Parathyroid adenoma (tissue), 2 donors: Measurements from ENCODE around the gene LRRC23.
A peak's percentile ranks its signal among the peaks of the same experiment; 100 is the strongest.

Experiments
- H2AFZ ChIP-seq: fragments of 300-600 bp; sonication (generic); one replicate; pipeline ENCODE4 v1.7.0; 2017; ENCODE audit warnings: antibody characterized with exemption, mild to moderate bottlenecking
- H3K27ac ChIP-seq: fragments of 300-600 bp; sonication (generic); one replicate; pipeline ENCODE4 v1.7.0; 2017
- H3K27me3 ChIP-seq: fragments of 300-600 bp; sonication (generic); one replicate; pipeline ENCODE4 v1.7.0; 2017; ENCODE audit warnings: low read length; ENCODE audit not compliant: control insufficient read depth, insufficient read depth
- H3K36me3 ChIP-seq: fragments of 300-600 bp; sonication (generic); one replicate; pipeline ENCODE4 v1.7.0; 2017; ENCODE audit warnings: low read length; ENCODE audit not compliant: control insufficient read depth, insufficient read depth
- H3K4me1 ChIP-seq: fragments of 300-600 bp; sonication (generic); one replicate; pipeline ENCODE4 v1.7.0; 2017; ENCODE audit warnings: control low read depth
- H3K4me2 ChIP-seq: fragments of 300-600 bp; sonication (generic); one replicate; pipeline ENCODE4 v1.7.0; 2017; ENCODE audit warnings: low read length
- H3K4me3 ChIP-seq: fragments of 300-600 bp; sonication (generic); one replicate; pipeline ENCODE4 v1.7.0; 2017; ENCODE audit warnings: low read depth, low read length
- H3K79me2 ChIP-seq: fragments of 300-600 bp; sonication (generic); one replicate; pipeline ENCODE4 v1.7.0; 2017; ENCODE audit warnings: control low read depth
- H3K9ac ChIP-seq: fragments of 300-600 bp; sonication (generic); one replicate; pipeline ENCODE4 v1.7.0; 2017; ENCODE audit warnings: mild to moderate bottlenecking
- H3K9me3 ChIP-seq: fragments of 300-600 bp; sonication (generic); one replicate; pipeline ENCODE4 v1.7.0; 2017; ENCODE audit warnings: low read length; ENCODE audit not compliant: control insufficient read depth
- TF ChIP-seq, protein P1 (sequence below): fragments of 300-600 bp; sonication (generic); IDR thresholded peaks from one replicate; pipeline ENCODE4 v1.7.0; 2017; ENCODE audit warnings: antibody characterized with exemption, mild to moderate bottlenecking
- donor health status: primary hyperparathyroidism.

LRRC23 gene

GRCh38 chr12:6957741-6958608 is 53.4 kb downstream of the LRRC23 start:
- Histone ChIP-seq H3K4me3 (no peak overlapping the region), H2AFZ (no peak overlapping the region), H3K27ac (peak overlapping the region; percentile 51), H3K9me3 (no peaks in the 10 kb centered on the region), H3K36me3 (no peaks in the 10 kb centered on the region), H3K79me2 (no peaks in the 10 kb centered on the region), H3K9ac (no peak overlapping the region), H3K27me3 (no peaks in the 10 kb centered on the region), H3K4me2 (no peak overlapping the region), H3K4me1 (peaks cover 21% of the 10 kb centered on the region)
- TF ChIP-seq, protein P1, sequence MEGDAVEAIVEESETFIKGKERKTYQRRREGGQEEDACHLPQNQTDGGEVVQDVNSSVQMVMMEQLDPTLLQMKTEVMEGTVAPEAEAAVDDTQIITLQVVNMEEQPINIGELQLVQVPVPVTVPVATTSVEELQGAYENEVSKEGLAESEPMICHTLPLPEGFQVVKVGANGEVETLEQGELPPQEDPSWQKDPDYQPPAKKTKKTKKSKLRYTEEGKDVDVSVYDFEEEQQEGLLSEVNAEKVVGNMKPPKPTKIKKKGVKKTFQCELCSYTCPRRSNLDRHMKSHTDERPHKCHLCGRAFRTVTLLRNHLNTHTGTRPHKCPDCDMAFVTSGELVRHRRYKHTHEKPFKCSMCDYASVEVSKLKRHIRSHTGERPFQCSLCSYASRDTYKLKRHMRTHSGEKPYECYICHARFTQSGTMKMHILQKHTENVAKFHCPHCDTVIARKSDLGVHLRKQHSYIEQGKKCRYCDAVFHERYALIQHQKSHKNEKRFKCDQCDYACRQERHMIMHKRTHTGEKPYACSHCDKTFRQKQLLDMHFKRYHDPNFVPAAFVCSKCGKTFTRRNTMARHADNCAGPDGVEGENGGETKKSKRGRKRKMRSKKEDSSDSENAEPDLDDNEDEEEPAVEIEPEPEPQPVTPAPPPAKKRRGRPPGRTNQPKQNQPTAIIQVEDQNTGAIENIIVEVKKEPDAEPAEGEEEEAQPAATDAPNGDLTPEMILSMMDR: no peak

GRCh38 chr12:6958609-6959057 is 54.0 kb downstream of the LRRC23 start:
- TF ChIP-seq, protein P1: no peak
- Histone ChIP-seq H3K27me3 (no peaks in the 10 kb centered on the region), H3K79me2 (peaks cover 5% of the 10 kb centered on the region), H3K9me3 (no peaks in the 10 kb centered on the region), H3K4me1 (peaks cover 21% of the 10 kb centered on the region), H2AFZ (no peak overlapping the region), H3K9ac (no peak overlapping the region), H3K4me2 (no peak overlapping the region), H3K4me3 (no peak overlapping the region), H3K36me3 (no peaks in the 10 kb centered on the region), H3K27ac (peak overlapping the region; percentile 51)

DNA sequence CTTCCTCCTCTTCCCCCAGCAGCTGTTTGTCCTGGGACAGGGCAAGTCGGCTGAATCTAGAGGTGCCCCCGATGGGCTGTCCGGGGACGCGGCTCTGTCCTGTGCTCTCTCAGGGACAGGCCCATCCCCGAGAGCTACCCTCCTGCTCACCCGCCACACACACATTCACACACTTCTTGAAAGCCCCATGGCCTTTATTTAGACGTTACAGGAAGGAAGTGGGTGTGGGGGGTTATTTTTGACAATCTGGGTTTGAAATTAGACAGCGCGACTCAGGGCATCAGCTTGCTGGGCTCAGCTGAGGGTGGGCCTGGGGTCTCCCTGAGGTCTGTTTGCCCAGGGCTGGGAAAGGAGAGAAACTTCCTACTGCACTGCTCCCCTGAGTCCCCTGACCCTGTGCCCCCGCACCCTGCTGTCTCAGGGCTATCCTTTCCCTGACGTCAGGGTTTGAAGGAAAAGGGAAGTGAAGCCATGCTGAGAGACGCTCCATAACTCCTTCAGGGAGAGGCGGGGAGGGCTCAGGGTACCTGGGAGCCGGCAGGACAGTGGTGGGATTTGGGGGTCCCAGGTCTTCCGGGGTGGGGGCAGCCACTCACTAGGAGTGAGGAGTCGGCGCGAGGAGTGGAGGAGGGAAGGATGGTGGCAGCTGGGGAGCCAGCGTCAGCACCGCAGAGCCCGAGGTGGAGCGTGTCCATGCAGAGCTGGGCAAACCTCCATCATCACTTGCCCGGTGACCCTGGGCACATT is 54.6 kb downstream of the LRRC23 start:
- no peak overlapping the region for H3K4me3 ChIP-seq
- peaks cover 21% of the 10 kb centered on the region for H3K4me1 ChIP-seq
- no peak overlapping the region for H3K9ac ChIP-seq

DNA sequence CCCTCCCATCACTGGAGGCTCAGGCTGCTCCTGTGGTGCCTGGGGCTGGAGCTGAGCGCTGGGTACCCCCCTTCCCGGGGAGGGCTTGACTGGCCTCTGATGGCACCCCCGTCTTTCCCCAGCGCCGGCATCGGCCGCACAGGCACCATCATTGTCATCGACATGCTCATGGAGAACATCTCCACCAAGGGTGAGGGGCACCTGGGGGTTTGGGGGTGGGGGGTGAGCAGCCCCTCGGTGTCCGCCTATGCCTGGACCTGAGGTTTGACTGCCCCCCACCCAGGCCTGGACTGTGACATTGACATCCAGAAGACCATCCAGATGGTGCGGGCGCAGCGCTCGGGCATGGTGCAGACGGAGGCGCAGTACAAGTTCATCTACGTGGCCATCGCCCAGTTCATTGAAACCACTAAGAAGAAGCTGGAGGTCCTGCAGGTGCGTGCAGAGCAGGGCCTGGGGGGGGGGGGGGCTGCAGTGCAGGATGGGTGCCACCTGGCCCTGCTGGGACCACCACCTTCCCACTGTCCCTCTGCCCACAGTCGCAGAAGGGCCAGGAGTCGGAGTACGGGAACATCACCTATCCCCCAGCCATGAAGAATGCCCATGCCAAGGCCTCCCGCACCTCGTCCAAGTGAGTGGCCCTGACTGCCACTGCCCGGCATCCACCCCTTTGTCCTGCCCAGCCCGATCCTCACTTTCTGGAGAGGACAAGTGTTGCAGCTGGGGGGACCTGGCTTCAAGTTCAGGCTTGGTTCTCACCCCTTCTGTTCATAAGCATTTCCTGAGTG is 55.4 kb downstream of the LRRC23 start:
- no peaks in the 10 kb centered on the region for H3K36me3 ChIP-seq
- peaks cover 18% of the 10 kb centered on the region for H3K79me2 ChIP-seq
- TF ChIP-seq, protein P1: no peak
- H2AFZ ChIP-seq: no peak overlapping the region
- no peak overlapping the region for H3K4me3 ChIP-seq
- H3K9me3 ChIP-seq: no peaks in the 10 kb centered on the region
- H3K9ac ChIP-seq: no peak overlapping the region
- no peaks in the 10 kb centered on the region for H3K27me3 ChIP-seq
- H3K4me1 ChIP-seq: peaks cover 29% of the 10 kb centered on the region
- peak overlapping the region; percentile 51 for H3K27ac ChIP-seq
- no peak overlapping the region for H3K4me2 ChIP-seq

More for the DNA sequence above, 54.6 kb downstream of the LRRC23 start:
- Histone ChIP-seq H3K27me3 (no peaks in the 10 kb centered on the region), H3K36me3 (no peaks in the 10 kb centered on the region), H3K79me2 (peaks cover 11% of the 10 kb centered on the region), H3K27ac (peak overlapping the region; percentile 51), H2AFZ (no peak overlapping the region), H3K9me3 (no peaks in the 10 kb centered on the region), H3K4me2 (peak overlapping the region; percentile 8)
- TF ChIP-seq, protein P1: no peak
